ENCODE data around the gene CXCL3.

CXCL3 gene

GRCh38 chr4:73989928-73990327 lies 48.6 kb downstream of the CXCL3 start:
- H3K4me3 ChIP-seq (ENCODE audit: low read depth, low read length) = no peak overlapping the region
- TF ChIP-seq, protein P1, sequence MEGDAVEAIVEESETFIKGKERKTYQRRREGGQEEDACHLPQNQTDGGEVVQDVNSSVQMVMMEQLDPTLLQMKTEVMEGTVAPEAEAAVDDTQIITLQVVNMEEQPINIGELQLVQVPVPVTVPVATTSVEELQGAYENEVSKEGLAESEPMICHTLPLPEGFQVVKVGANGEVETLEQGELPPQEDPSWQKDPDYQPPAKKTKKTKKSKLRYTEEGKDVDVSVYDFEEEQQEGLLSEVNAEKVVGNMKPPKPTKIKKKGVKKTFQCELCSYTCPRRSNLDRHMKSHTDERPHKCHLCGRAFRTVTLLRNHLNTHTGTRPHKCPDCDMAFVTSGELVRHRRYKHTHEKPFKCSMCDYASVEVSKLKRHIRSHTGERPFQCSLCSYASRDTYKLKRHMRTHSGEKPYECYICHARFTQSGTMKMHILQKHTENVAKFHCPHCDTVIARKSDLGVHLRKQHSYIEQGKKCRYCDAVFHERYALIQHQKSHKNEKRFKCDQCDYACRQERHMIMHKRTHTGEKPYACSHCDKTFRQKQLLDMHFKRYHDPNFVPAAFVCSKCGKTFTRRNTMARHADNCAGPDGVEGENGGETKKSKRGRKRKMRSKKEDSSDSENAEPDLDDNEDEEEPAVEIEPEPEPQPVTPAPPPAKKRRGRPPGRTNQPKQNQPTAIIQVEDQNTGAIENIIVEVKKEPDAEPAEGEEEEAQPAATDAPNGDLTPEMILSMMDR (IDR thresholded peaks at IDR 0.05; ENCODE audit: low read depth, low read length) = no peak

GRCh38 chr4:73989031-73989430 lies 49.5 kb downstream of the CXCL3 start:
- TF ChIP-seq, protein P1 (IDR thresholded peaks at IDR 0.05; ENCODE audit: low read depth, low read length) = no peak
- no peak overlapping the region for H3K4me3 ChIP-seq (ENCODE audit: low read depth, low read length)

- H3K4me3 ChIP-seq (ENCODE audit: low read depth, low read length) = no peak within 1 kb of the TSS
- TF ChIP-seq, protein P1 (IDR thresholded peaks at IDR 0.05; ENCODE audit: low read depth, low read length) = no peak
Observed at GRCh38 chr4:73988061-73988460, 50.4 kb downstream of the CXCL3 start, which contains the start of gene PPBP. Gene PPBP, minus strand, starts transcription at chr4:73988190. Its CDS starts 87 bp downstream, at chr4:73988103.
